ENCODE measurements around the gene DUSP8.
"Not testable (repeated sequence)": the region's sequence is repeated elsewhere in the genome, so short reads cannot be mapped to it uniquely, and the experiment has no call there.

The DUSP8 gene

GRCh38 chr11:1514336-1515061 lies 57.6 kb downstream of the DUSP8 start:
- no peak for FAIRE-seq

- FAIRE-seq = no peak
Measured at GRCh38 chr11:1513326-1514296, 58.5 kb downstream of the DUSP8 start.

GRCh38 chr11:1512531-1513258 lies 59.4 kb downstream of the DUSP8 start:
- FAIRE-seq = not testable (repeated sequence)

- no peak for FAIRE-seq
Measured at GRCh38 chr11:1511937-1512496, 60.1 kb downstream of the DUSP8 start.

- no peak for FAIRE-seq
Measured at GRCh38 chr11:1510928-1511327, 61.1 kb downstream of the DUSP8 start.

GRCh38 chr11:1510351-1510750 lies 61.7 kb downstream of the DUSP8 start:
- FAIRE-seq = not testable (repeated sequence)

DNA sequence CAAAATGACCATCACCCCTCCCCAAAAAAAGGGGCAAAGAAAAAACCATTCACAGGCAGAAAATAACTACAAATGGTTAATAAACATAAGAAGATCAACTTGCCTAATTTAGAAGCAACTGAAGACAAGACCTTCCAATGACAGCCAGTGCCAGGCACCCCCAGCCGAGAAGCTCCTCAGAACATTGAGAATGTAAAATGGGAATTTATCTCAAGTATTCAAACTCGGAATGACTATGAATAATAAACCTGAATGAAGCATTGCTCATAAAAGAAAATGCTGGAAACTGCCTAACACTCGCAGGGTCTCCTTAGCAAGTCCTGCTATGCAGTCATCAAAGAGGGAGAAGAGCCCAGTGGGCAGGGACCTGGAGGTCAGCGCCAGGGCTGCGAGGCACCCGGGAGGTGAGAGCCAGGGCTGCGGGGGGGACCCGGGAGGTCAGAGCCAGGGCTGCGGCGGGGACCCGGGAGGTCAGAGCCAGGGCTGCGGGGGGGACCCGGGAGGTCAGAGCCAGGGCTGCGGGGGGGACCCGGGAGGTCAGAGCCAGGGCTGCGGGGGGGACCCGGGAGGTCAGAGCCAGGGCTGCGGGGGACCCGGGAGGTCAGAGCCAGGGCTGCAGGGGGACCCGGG lies 62.3 kb downstream of the DUSP8 start:
- FAIRE-seq = no peak

DNA sequence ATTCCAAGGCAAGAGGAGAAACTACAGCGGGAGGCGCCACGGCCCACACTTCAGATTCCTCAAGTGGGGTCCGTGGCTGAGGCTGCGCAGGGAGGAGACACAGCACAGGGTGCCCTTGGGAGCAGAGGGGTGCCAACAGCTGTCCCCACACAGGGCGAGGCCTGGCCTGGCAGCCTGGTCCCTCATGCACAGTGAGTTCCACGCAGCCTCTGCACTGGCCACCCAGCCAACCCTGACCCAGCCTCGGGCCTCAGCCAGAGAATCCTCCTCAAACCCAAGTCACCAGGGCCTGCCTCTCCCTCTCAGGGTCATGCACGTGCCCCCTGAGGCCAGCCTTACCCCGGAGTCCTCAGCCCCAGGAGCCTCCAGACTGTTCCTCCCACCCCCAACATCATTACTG lies 63.1 kb downstream of the DUSP8 start:
- no peak for FAIRE-seq

DNA sequence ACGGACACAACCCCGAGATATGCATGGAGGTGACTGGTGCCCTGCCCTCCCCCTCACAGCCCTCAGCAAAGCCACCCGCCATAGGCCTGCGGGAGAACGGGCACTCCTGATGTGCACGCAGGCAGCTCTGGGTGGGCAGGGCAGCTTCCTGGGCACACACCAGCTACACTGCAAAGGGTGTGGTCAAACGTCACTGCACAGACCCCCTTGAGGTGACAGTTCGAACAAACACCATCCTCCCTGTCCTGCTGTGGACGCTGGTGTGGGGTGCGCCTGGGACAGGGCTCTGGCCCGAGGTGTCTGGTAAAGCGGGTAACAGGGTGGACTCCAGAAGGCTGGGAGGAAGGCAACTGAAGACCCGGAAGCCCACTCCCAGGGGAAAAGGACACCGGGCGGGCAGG lies 63.6 kb downstream of the DUSP8 start:
- FAIRE-seq = no peak

DNA sequence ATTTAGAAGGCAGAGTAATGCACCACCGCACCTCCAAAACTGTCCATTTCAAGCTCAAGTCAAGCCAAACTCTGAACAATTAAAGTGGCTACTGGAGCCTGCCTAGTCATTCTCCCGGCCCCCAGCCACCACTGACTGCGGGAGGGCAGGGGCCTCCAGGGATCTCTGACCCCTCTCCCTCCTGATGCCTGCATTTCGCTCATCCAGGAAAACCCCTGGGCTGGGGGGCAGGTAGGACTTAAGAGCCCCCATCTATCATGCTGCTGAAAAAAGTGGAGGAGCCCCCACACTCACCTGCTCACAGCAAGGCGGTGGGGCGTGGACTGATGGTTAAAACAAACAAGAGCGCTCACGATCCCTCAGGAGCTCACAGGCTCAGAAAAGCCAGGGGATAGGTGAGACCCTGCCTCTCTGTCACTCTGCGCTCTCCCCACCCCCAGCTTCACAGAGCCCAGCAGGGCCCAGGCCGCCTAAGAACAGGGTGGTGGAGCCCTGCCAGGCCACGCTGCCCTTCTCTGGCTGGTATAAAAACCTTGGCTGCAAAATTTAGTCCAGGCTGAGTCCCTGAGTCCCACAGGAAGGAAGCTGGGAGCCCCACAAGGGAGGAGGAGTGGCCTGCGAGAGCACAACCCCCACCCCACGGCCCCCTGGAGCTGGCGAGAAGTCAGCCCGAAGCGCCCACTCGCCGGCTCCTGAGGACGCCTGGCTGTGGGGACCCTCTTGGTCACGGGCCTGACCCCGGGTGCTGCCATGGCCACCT lies 64.5 kb downstream of the DUSP8 start:
- FAIRE-seq = no peak

GRCh38 chr11:1506981-1507380 lies 65.1 kb downstream of the DUSP8 start:
- FAIRE-seq = no peak

DNA sequence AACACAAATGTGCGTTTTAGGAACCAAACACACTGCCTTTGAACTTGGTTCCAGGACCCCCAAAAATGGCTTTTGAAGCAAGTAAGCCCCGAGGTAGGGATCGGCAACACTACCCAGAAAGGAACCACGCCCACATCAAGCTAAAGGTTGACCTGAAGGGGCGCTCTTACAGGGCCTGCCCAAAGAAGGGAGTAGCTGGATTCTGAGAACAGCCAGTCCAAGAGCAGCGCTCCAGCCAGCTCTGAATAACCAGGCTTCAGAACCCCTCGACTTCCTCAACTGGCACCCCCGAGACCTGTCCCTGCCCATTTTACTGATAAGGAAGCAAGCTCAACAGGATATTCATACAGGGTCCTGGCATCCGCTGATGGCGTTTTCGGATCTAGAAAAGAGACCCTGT lies 66.6 kb downstream of the DUSP8 start:
- no peak for FAIRE-seq

DNA sequence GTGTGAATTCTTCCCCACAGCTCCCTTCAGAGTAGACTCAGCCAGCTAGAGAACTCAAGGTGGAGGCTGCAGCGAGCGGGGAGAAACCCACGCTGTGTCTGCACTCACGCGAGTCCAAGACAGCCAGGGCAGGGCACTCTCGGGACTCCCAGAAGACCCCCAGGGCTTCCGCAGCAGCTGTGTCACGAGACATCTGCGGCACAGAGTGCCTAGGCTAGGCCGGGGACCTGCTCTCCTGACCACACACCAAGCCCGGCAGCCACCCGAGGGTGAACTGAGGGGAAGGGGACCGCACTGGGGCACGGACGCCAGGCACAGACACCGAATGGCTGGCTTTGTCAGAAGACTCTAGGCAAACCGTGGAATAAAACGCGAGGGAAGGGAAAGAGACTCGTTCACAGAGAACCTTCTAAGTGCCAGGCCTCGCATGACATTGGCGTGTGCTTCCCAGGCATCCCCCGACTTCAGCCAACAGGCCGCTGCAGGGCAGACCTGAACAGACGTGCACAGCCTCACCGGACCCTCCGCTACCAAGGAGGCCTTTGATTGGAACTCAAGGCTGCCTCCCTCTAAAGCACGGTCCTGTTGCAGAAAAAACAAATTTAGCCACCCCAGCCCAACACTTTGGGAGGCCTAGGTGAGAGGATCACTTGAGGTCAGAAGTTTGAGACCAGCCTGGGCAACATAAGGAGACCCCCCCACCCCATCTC lies 67.3 kb downstream of the DUSP8 start:
- FAIRE-seq = no peak

GRCh38 chr11:1504138-1504537 lies 67.9 kb downstream of the DUSP8 start:
- no peak for FAIRE-seq
